KG1 (cell line): Measurements from ENCODE around the gene SMLR1.

ENCODE experiments used
- DNase-seq: peaks from one replicate; lab custom pipeline; 2025; lab: John Stamatoyannopoulos, UW

Gene SMLR1

GRCh38 chr6:130825772-130826441 is 1.3 kb upstream of the SMLR1 start:
- no peak for DNase-seq

GRCh38 chr6:130826442-130827246 is 562 bp upstream of the SMLR1 start:
- DNase-seq, result no peak

- peak; percentile 5 for DNase-seq
Measured at GRCh38 chr6:130829333-130829910, 2.2 kb downstream of the SMLR1 start.

- no peak for DNase-seq
Measured at GRCh38 chr6:130831607-130832006, 4.4 kb downstream of the SMLR1 start.

- DNase-seq, result no peak
Measured at GRCh38 chr6:130833569-130833968, 6.4 kb downstream of the SMLR1 start.

- DNase-seq, result no peak
Measured at GRCh38 chr6:130834482-130835251, 7.5 kb downstream of the SMLR1 start.

GRCh38 chr6:130836055-130836640 is 8.9 kb downstream of the SMLR1 start:
- no peak for DNase-seq

- DNase-seq, result no peak
Measured at GRCh38 chr6:130837067-130837466, 9.9 kb downstream of the SMLR1 start.

GRCh38 chr6:130838250-130838860 is 11.1 kb downstream of the SMLR1 start:
- DNase-seq, result no peak

- no peak for DNase-seq
Measured at GRCh38 chr6:130838951-130839350, 11.7 kb downstream of the SMLR1 start.

- DNase-seq, result no peak
Measured at GRCh38 chr6:130839379-130839778, 12.2 kb downstream of the SMLR1 start.

GRCh38 chr6:130840050-130840449 is 12.8 kb downstream of the SMLR1 start:
- DNase-seq, result no peak

- DNase-seq, result no peak
Measured at GRCh38 chr6:130841128-130841728, 14.0 kb downstream of the SMLR1 start.

- peak; percentile 32 for DNase-seq
Measured at GRCh38 chr6:130843575-130844320, 16.5 kb downstream of the SMLR1 start.

- no peak for DNase-seq
Measured at GRCh38 chr6:130846501-130846900, 19.3 kb downstream of the SMLR1 start.

GRCh38 chr6:130847001-130847910 is 20.1 kb downstream of the SMLR1 start:
- DNase-seq, result no peak

- DNase-seq, result no peak
Measured at GRCh38 chr6:130848945-130849344, 21.7 kb downstream of the SMLR1 start.

GRCh38 chr6:130849594-130849993 is 22.4 kb downstream of the SMLR1 start:
- no peak for DNase-seq

GRCh38 chr6:130851026-130851425 is 23.8 kb downstream of the SMLR1 start:
- no peak for DNase-seq
